ENCODE results near the gene IMP3.

IMP3 gene

GRCh38 chr15:75620841-75621391 lies 19.1 kb downstream of the IMP3 start:
- DNase-seq (ENCODE audit: low read depth, low spot score), result no peak

- DNase-seq (ENCODE audit: low read depth, low spot score), result no peak
Measured at GRCh38 chr15:75620058-75620820, 19.8 kb downstream of the IMP3 start.

DNA sequence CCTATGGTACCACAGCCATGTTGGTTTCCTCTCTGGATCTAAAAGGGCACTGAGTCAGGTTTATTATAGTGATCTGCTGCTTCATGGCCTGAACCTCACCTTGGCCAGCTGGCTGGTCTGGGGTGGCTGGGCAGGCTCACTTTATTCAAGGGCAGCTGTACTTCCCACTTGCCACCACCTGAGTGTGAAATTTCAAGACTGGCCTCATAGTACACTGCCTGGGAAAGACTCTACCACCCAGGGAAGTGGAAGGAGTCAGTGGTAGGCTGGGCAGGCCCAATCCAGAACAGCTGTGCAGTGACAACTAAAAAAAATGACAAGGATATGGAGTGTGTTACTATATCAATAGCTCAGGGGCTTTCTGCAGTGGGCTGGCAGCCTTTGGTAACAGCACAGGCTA lies 23.3 kb downstream of the IMP3 start:
- no peak for DNase-seq (ENCODE audit: low read depth, low spot score)

- DNase-seq (ENCODE audit: low read depth, low spot score), result no peak
Measured at GRCh38 chr15:75606711-75607699, 33.0 kb downstream of the IMP3 start.

DNA sequence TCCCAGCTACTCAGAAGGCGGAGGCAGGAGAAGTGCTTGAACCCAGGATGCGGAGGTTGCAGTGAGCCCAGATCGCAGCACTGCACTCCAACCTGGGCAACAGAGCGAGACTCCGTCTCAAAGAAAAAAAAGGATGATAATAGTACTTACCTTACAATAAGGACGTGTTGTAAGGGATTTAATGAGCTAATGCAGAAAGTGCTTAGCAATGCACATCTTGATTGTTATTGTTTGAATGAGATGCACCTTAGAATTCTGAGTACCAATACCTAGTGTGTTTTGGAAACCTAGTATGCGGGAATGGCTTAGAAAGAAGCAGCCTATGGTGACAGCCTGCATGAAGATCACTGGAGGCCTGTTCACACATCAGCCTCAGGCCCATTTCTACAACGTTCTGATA lies 34.0 kb downstream of the IMP3 start:
- DNase-seq (ENCODE audit: low read depth, low spot score), result no peak

- DNase-seq (ENCODE audit: low read depth, low spot score), result no peak
Measured at GRCh38 chr15:75599401-75599800, 40.6 kb downstream of the IMP3 start.

DNA sequence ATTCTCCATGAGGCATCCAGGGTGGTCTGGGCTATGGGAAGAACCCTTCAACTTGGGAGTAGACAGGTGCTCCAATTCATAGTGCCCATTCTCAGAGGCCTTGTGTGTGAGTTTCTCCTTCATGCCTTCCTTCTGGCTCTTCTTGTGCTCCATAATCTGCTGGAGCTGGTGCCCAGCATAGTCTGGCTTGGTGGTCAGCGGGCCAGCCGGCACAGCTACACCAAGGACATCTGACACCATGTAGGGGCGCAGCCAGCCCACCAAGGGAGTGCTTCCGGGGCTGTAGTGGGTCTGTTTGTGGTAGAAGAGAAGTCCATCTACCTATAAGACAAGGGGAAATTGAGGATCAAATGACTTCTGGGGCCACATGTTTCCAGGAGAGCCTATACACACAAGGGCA lies 41.7 kb downstream of the IMP3 start:
- DNase-seq (ENCODE audit: low read depth, low spot score), result no peak

GRCh38 chr15:75597667-75598341 lies 42.2 kb downstream of the IMP3 start:
- DNase-seq (ENCODE audit: low read depth, low spot score), result no peak

DNA sequence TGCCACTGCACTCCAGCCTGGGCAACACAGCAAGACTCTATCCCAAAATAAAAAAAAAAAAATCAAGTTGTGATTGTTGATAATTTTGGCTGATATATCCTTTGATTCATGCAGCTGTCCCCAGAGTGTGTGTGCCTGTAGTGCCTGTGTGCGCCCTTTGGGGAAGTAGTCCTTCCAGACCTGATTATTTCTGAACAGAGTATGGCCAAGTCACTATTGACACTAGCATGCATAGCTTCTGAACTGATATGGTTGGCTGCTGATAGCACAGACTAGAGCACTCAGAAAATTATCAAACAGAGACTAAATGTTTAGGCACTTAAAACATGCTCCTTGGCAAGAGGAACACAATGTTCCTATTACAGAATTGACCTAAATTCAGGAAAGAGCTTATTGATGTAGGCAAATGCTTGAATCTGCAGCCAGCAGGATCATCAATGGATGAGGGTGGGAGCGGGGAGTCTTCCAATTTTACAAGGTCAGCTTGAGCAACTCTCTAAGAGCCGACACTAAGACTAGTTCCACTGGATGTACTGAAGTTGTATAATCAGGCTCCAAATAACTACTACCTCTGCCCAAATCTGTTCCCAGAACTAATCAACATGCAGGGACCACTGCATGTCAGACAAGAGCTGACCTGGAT lies 43.2 kb downstream of the IMP3 start:
- DNase-seq (ENCODE audit: low read depth, low spot score), result no peak

GRCh38 chr15:75594276-75594675 lies 45.7 kb downstream of the IMP3 start:
- no peak for DNase-seq (ENCODE audit: low read depth, low spot score)

DNA sequence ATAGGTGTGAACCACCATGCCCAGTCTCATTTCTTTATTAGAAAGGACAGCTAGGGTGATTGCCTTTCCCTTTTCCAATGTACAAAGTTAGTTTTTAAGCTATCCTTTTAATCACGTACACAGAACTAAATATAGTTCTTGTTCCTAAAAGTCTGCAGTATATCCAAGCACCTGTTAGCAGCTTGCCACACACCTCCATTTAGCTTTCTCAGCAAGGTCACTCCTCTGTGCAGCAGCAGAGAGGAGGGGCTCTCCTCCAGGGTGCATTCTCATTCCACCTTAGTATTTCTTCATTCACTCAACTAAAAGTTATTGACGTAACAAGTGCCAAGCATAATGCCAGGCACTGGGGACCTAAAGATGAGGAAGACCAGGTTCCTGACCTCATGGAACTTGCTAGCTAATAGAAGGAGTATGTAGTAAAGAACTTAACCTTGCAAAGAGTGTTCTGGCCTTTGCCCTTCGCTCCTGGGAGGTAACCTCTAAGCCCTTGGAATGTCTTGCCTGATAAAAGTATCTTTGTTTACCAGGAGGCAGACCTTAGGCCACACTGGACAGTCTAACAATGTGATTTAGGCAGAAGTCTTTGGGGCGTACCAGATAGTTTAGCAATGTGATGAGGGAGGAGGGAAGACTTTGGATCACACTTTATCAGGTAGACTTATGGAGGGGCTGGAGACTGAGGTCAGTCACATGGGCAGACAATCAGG lies 48.2 kb downstream of the IMP3 start:
- DNase-seq (ENCODE audit: low read depth, low spot score), result no peak

DNA sequence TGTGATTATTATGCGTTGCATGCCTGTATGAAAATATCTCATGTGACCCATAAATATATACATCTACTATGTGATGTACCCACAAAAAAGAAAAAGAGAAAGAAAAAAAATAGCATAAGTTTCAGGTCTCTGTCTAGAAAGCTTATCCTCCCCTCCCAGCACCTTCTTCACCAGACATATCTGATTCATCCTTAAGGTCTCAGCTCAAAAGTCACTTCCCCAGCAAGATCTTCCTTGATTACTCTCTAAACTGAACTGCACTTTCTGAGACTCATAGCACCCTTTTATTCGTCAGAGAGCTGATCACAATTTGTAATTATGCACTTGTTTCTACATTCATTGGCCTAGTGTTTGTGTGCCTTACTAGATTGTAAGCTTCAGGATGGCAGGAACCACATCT lies 49.8 kb downstream of the IMP3 start:
- no peak for DNase-seq (ENCODE audit: low read depth, low spot score)

All from iPS DF 19.7 (cell line).